HepG2 (cell line): ENCODE results near the gene EPB41L5. TPM values are rescaled to one million over a fixed set of nuclear protein-coding genes. Genes with fewer than 3 reads are reported as not detected.
A peak's percentile ranks its signal among the peaks of the same experiment; 100 is the strongest.

ENCODE experiments used
- ARHGAP35 ChIP-seq: sonication (generic); formaldehyde crosslinking; IDR thresholded peaks from 2 replicates; pipeline ENCODE4 v1.9.0; 2022; ENCODE audit warnings: mild to moderate bottlenecking, inconsistent platforms, moderate library complexity, missing genetic modification reagents, borderline replicate concordance
- CC2D1A ChIP-seq: sonication (generic); formaldehyde crosslinking; IDR thresholded peaks from 2 replicates; pipeline ENCODE4 v1.8.1; 2023; ENCODE audit warnings: mild to moderate bottlenecking, missing genetic modification reagents
- FIP1L1 ChIP-seq: fragments of 200-400 bp; formaldehyde crosslinking; IDR thresholded peaks from 2 replicates; pipeline ENCODE4 v1.6.1; 2018; ENCODE audit warnings: low read depth, mild to moderate bottlenecking, low read length, moderate library complexity, borderline replicate concordance; ENCODE audit not compliant: insufficient read depth
- HBP1 ChIP-seq: IDR thresholded peaks from 2 replicates; pipeline ENCODE4 v1.6.1; 2016; ENCODE audit warnings: low read depth, control low read depth
- HDAC1 ChIP-seq: sonication (generic); formaldehyde crosslinking; IDR thresholded peaks from 2 replicates; pipeline ENCODE4 v1.5.1; 2020; ENCODE audit warnings: mild to moderate bottlenecking, missing genetic modification reagents
- HNRNPK ChIP-seq: fragments of 200-400 bp; formaldehyde crosslinking; IDR thresholded peaks from 2 replicates; pipeline ENCODE4 v1.6.1; 2018; ENCODE audit warnings: low read length, low read depth, moderate library complexity, mild to moderate bottlenecking; ENCODE audit not compliant: poor library complexity, severe bottlenecking
- KAT8 ChIP-seq: IDR thresholded peaks from 2 replicates; pipeline ENCODE4 v1.6.1; 2016; ENCODE audit warnings: missing genetic modification reagents, missing compliant biosample characterization
- LRRFIP1 ChIP-seq: sonication (generic); formaldehyde crosslinking; conservative IDR thresholded peaks from 2 replicates; pipeline ENCODE4 v1.4.0; 2020; ENCODE audit warnings: missing genetic modification reagents
- MAFG ChIP-seq: sonication (generic); formaldehyde crosslinking; IDR thresholded peaks from 2 replicates; pipeline ENCODE4 v1.5.1; 2020; ENCODE audit warnings: mild to moderate bottlenecking, missing genetic modification reagents
- MED13 ChIP-seq: sonication (generic); formaldehyde crosslinking; IDR thresholded peaks from 2 replicates; pipeline ENCODE4 v1.5.0; 2020; ENCODE audit warnings: missing genetic modification reagents
- MIER3 ChIP-seq: IDR thresholded peaks from 2 replicates; pipeline ENCODE4 v1.6.1; 2016; ENCODE audit warnings: missing compliant biosample characterization, borderline replicate concordance
- RARG ChIP-seq: sonication (generic); formaldehyde crosslinking; IDR thresholded peaks from 2 replicates; pipeline ENCODE4 v1.4.0; 2020; ENCODE audit warnings: low read depth, mild to moderate bottlenecking, missing genetic modification reagents
- REST ChIP-seq, 2 experiments: IDR thresholded peaks; 2 replicates each; pipeline ENCODE4 v1.6.1; 2011 to 2012; ENCODE audit warnings: low read length in 2 of 2, borderline replicate concordance in 1 of 2, low read depth in 1 of 2, mild to moderate bottlenecking in 1 of 2, moderate library complexity in 1 of 2
- TRIM24 ChIP-seq: sonication (generic); formaldehyde crosslinking; IDR thresholded peaks from 2 replicates; pipeline ENCODE4 v1.8.0; 2022; ENCODE audit warnings: mild to moderate bottlenecking, missing genetic modification reagents
- ZBTB39 ChIP-seq: sonication (generic); formaldehyde crosslinking; IDR thresholded peaks from 2 replicates; pipeline ENCODE4 v1.5.0; 2020; ENCODE audit warnings: missing genetic modification reagents
- ZNF160 ChIP-seq: sonication (generic); formaldehyde crosslinking; IDR thresholded peaks from 2 replicates; pipeline ENCODE4 v1.8.0; 2022; ENCODE audit warnings: mild to moderate bottlenecking, inconsistent platforms, missing genetic modification reagents
- ZNF260 ChIP-seq: sonication (generic); formaldehyde crosslinking; IDR thresholded peaks from 2 replicates; pipeline ENCODE4 v1.4.0; 2020; ENCODE audit warnings: missing genetic modification reagents, low read depth, mild to moderate bottlenecking, borderline replicate concordance
- ZNF878 ChIP-seq: sonication (generic); formaldehyde crosslinking; IDR thresholded peaks from 2 replicates; pipeline ENCODE4 v1.8.1; 2023; ENCODE audit warnings: mild to moderate bottlenecking, missing genetic modification reagents, moderate library complexity
- polyA plus RNA-seq, 8 experiments: library from polyadenylated mRNA; depleted of rRNA in 3 of 8; stranded (reverse) in 7 of 8; unstranded in 1 of 8; fragments of >200 nt; fragmentation: Illumina TruSeq in 4 of 8; extraction: Trizol in 4 of 8; gene quantifications; 2 replicates each; pipeline versions ENCODE4 v1.2.1 to v1.2.3, GENCODE V29; 2011 to 2016; ENCODE audit warnings: low read depth in 4 of 8, missing spikeins in 1 of 8, mixed read lengths in 1 of 8; ENCODE audit not compliant: insufficient read depth in 1 of 8
- total RNA-seq, 5 experiments: library from RNA; depleted of rRNA; stranded (reverse); fragments of >200 nt; fragmentation: Illumina TruSeq; extraction: Trizol; gene quantifications; 2 replicates each; pipeline ENCODE4 v1.2.3, GENCODE V29; 2016; ENCODE audit warnings: low read depth in 1 of 5

The EPB41L5 gene
- total and polyA plus RNA-seq, 2 of the 13 experiments (the other 11 are each of a cell fraction or from before 2014, with no cell fraction given), result 40.5 to 47.5 TPM

GRCh38 chr2:120012771-120013596 is at the start of gene EPB41L5 (continued):
- TF ChIP-seq REST (IDR thresholded peaks at IDR 0.05; ENCODE audit: borderline replicate concordance in 1 of 2, low read depth in 1 of 2, low read length in 2 of 2), result no peak; a peak in 1 of 4 replicates
- peak; percentile 72 for TF ChIP-seq HNRNPK
- TF ChIP-seq FIP1L1, result no peak
- TF ChIP-seq LRRFIP1, result no peak
- peak; percentile 96; the same call in 1 of the 2 replicates for TF ChIP-seq ZNF878 (CRISPR knock-in tag)
- no peak for TF ChIP-seq MAFG (CRISPR knock-in tag)
- 0 out of 2 replicates have a peak, but pooled peaks have one; percentile 51 for TF ChIP-seq TRIM24 (CRISPR knock-in tag)
- TF ChIP-seq HBP1, result no peak; the same call in 1 of the 2 replicates
- no peak for TF ChIP-seq MED13
- TF ChIP-seq MIER3 (CRISPR knock-in tag), result 0 out of 2 replicates have a peak, but pooled peaks have one; percentile 39
- 0 out of 2 replicates have a peak, but pooled peaks have one; percentile 21 for TF ChIP-seq ZBTB39 (CRISPR knock-in tag)
- TF ChIP-seq KAT8 (CRISPR knock-in tag), result peak; percentile 87
- peak; percentile 56; the same call in 1 of the 2 replicates for TF ChIP-seq ZNF160 (CRISPR knock-in tag)
- no peak for TF ChIP-seq CC2D1A (CRISPR knock-in tag)
- no peak for TF ChIP-seq ZNF260 (CRISPR knock-in tag)
- TF ChIP-seq HDAC1 (CRISPR knock-in tag), result peak; percentile 92
- peak; percentile 79 for TF ChIP-seq ARHGAP35
- no peak for TF ChIP-seq RARG (CRISPR knock-in tag)
